Endothelial cell of umbilical vein (primary cell): Measurements from ENCODE around the gene ANKS1A. TPM values are rescaled to one million over a fixed set of nuclear protein-coding genes. Genes with fewer than 3 reads are reported as not detected.

ENCODE experiments used
- BruUV-seq: library from RNA; stranded (reverse); fragments of 400-500 nt; replicated peaks from 2 replicates; lab custom pipeline; 2021; lab: Mats Ljungman, UMichigan
- CTCF ChIA-PET: fragments of 300-600, 350-600 bp; sonication (Branson Sonifier 250); formaldehyde crosslinking; loops from one replicate; lab custom pipeline; 2021; ENCODE audit warnings: antibody characterized with exemption, inconsistent platforms; lab: Charles Lee
- POLR2A ChIA-PET: fragments of 300-600, 350-600 bp; sonication (Branson Sonifier 250); formaldehyde crosslinking; loops from one replicate; lab custom pipeline; 2021; ENCODE audit warnings: antibody characterized with exemption, inconsistent platforms; lab: Charles Lee
- DNase-seq: peaks from one replicate; pipeline ENCODE4 v3.0.0-alpha.2; 2011; ENCODE audit warnings: low read depth, low spot score
- FAIRE-seq: peaks from 2 replicates; lab custom pipeline; 2011; peaks lifted over from hg19 to GRCh38; lab: Jason Lieb, UNC
- H2AFZ ChIP-seq: 2 replicates; pipeline ENCODE4 v1.6.0; 2012; ENCODE audit warnings: low read depth, low read length, control low read depth, inconsistent platforms
- H3K27ac ChIP-seq: 2 replicates; pipeline ENCODE4 v1.5.1; 2011; ENCODE audit warnings: low read depth, mild to moderate bottlenecking, control low read depth, low read length, moderate library complexity; ENCODE audit not compliant: insufficient read depth
- H3K27me3 ChIP-seq, 2 experiments: 2 replicates each; pipeline versions ENCODE4 v1.6.0 to v1.6.1; 2011; ENCODE audit warnings: low read length in 2 of 2, mixed read lengths in 1 of 2; ENCODE audit not compliant: control insufficient read depth in 2 of 2, insufficient read depth in 2 of 2
- H3K36me3 ChIP-seq, 2 experiments: 2 replicates in 1 of 2; 3 replicates in 1 of 2; pipeline ENCODE4 v1.5.1; 2011; ENCODE audit warnings: low read length in 2 of 2, mild to moderate bottlenecking in 1 of 2, moderate library complexity in 1 of 2; ENCODE audit not compliant: control insufficient read depth in 2 of 2, insufficient read depth in 2 of 2; ENCODE audit errors: extremely low read depth in 1 of 2
- H3K4me1 ChIP-seq: 3 replicates; pipeline ENCODE4 v1.5.1; 2011; ENCODE audit warnings: mild to moderate bottlenecking, low read length; ENCODE audit not compliant: control insufficient read depth, insufficient read depth; ENCODE audit errors: extremely low read depth
- H3K4me2 ChIP-seq: 2 replicates; pipeline ENCODE4 v1.6.1; 2011; ENCODE audit warnings: low read length, control low read depth, mixed read lengths; ENCODE audit not compliant: insufficient read depth
- H3K4me3 ChIP-seq, 3 experiments: fragments of 200-600 bp in 1 of 3; sonication (generic), shearing (Covaris generic) in 1 of 3; replicated peaks in 1 of 3; 2 replicates each; pipeline ENCODE4 v1.5.1; 2011 to 2016; ENCODE audit warnings: control low read depth in 3 of 3, low read length in 3 of 3, mild to moderate bottlenecking in 2 of 3, inconsistent platforms in 1 of 3, low read depth in 1 of 3, moderate library complexity in 1 of 3; ENCODE audit not compliant: insufficient read depth in 1 of 3
- H3K79me2 ChIP-seq: 2 replicates; pipeline ENCODE4 v1.6.0; 2012; ENCODE audit warnings: low read length, inconsistent platforms; ENCODE audit not compliant: control insufficient read depth, insufficient read depth
- H3K9ac ChIP-seq: replicated peaks from 2 replicates; pipeline ENCODE3; 2011; ENCODE audit warnings: low read length, control low read depth; ENCODE audit not compliant: insufficient read depth; ENCODE audit errors: extremely low read depth
- H3K9me1 ChIP-seq: replicated peaks from 3 replicates; pipeline ENCODE4 v1.6.0; 2011; ENCODE audit warnings: mild to moderate bottlenecking, low read length; ENCODE audit not compliant: control insufficient read depth, insufficient read depth; ENCODE audit errors: extremely low read depth
- H3K9me3 ChIP-seq: replicated peaks from 2 replicates; pipeline ENCODE4 v1.5.1; 2012; ENCODE audit warnings: low read length, inconsistent platforms; ENCODE audit not compliant: control insufficient read depth, insufficient read depth
- H4K20me1 ChIP-seq: replicated peaks from 2 replicates; pipeline ENCODE3; 2011; ENCODE audit warnings: mild to moderate bottlenecking, low read length; ENCODE audit not compliant: control insufficient read depth, insufficient read depth; ENCODE audit errors: extremely low read depth
- CTCF ChIP-seq, 2 donors: IDR thresholded peaks; 1 replicate in 1 of 2; 2 replicates in 1 of 2; pipeline ENCODE4 v1.5.1; 2011; ENCODE audit warnings: low read length in 2 of 2, mild to moderate bottlenecking in 2 of 2, moderate library complexity in 2 of 2, control low read depth in 1 of 2, inconsistent platforms in 1 of 2, low read depth in 1 of 2; ENCODE audit not compliant: insufficient read depth in 1 of 2; ENCODE audit errors: extremely low read depth in 1 of 2
- EZH2 ChIP-seq: IDR thresholded peaks from 2 replicates; pipeline ENCODE4 v1.6.1; 2012; ENCODE audit warnings: borderline replicate concordance, low read depth, mild to moderate bottlenecking, moderate library complexity, low read length, inconsistent platforms; ENCODE audit not compliant: severe bottlenecking
- FOS ChIP-seq: IDR thresholded peaks from 2 replicates; pipeline ENCODE4 v1.6.1; 2011; ENCODE audit warnings: mild to moderate bottlenecking, low read length, moderate library complexity, borderline replicate concordance; ENCODE audit not compliant: insufficient read depth
- GATA2 ChIP-seq: IDR thresholded peaks from 2 replicates; pipeline ENCODE4 v1.7.0; 2011; ENCODE audit warnings: low read depth, mild to moderate bottlenecking, moderate library complexity, mixed read lengths, low read length; ENCODE audit not compliant: insufficient read length, insufficient read depth
- JUN ChIP-seq: IDR thresholded peaks from 2 replicates; pipeline ENCODE4 v1.6.1; 2011; ENCODE audit warnings: borderline replicate concordance, low read depth; ENCODE audit not compliant: insufficient read length, insufficient read depth
- MAX ChIP-seq: IDR thresholded peaks from 2 replicates; pipeline ENCODE4 v1.6.1; 2011; ENCODE audit not compliant: insufficient read depth, insufficient read length
- MYC ChIP-seq: IDR thresholded peaks from one replicate; pipeline ENCODE4 v1.6.1; 2011; ENCODE audit warnings: mild to moderate bottlenecking, low read depth, low read length
- POLR2A ChIP-seq: IDR thresholded peaks from 2 replicates; pipeline ENCODE4 v1.6.1; 2012; ENCODE audit warnings: low read depth, mild to moderate bottlenecking, control low read depth, low read length
- POLR2AphosphoS5 ChIP-seq: IDR thresholded peaks from 2 replicates; pipeline ENCODE4 v1.6.1; 2012; ENCODE audit warnings: low read depth, mild to moderate bottlenecking, control low read depth, low read length, moderate library complexity; ENCODE audit not compliant: insufficient read depth
- dilution Hi-C: fragments of 300-500 bp; cut with MboI; formaldehyde crosslinking; loops from one replicate; pipeline ENCODE4 v1.15.0; 2019; ENCODE audit warnings: low sequenced_read_pairs; ENCODE audit not compliant: extremely low pct_ligation_motif_present
- intact Hi-C: fragments of 100-400 bp; cut with micrococcal nuclease; formaldehyde crosslinking; loops from one replicate; pipeline ENCODE4 v1.10.0; 2022
- polyA plus RNA-seq, 4 experiments: library from polyadenylated mRNA; depleted of rRNA in 3 of 4; stranded (reverse) in 3 of 4; unstranded in 1 of 4; fragments of >200 nt; gene quantifications; 2 replicates each; pipeline versions ENCODE4 v1.2.1 to v1.2.3, GENCODE V29; 2011 to 2012; ENCODE audit warnings: missing spikeins in 1 of 4
- total RNA-seq: library from RNA; stranded (reverse); gene quantifications from 2 replicates; pipeline ENCODE4 v1.2.3, GENCODE V29; 2021

Gene ANKS1A
- total and polyA plus RNA-seq, 2 donors (not counting 3 experiments of a cell fraction or from before 2014, with no cell fraction given) = 8.9 to 26.1 TPM

- Histone ChIP-seq H3K4me3 (no peak overlapping the region), H3K9me1 (no peaks in the 10 kb centered on the region), H3K79me2 (no peaks in the 10 kb centered on the region), H3K4me2 (no peak overlapping the region), H3K9ac (no peak overlapping the region), H3K27ac (no peak overlapping the region), H3K4me1 (peaks cover 12% of the 10 kb centered on the region), H3K36me3 (peaks cover 0 to 12% of the 10 kb centered on the region in 2 experiments), H3K9me3 (no peaks in the 10 kb centered on the region), H4K20me1 (no peaks in the 10 kb centered on the region), H3K27me3 (no peaks in the 10 kb centered on the region), H2AFZ (no peak overlapping the region)
- intact Hi-C loops (no loop called here), dilution Hi-C loops (no loop called here)
- ChIA-PET CTCF (interaction anchor here (1.2 to 2.2 kb wide), 5 partner anchors 27 to 148 kb away, joined by 3 to 11 read pairs (median 3); no protein-coding TSS in a partner anchor), POLR2A (no interaction called here)
- DNase-seq (no peak), FAIRE-seq (no peak)
- no peak for TF ChIP-seq FOS
- no peak for TF ChIP-seq POLR2AphosphoS5
- TF ChIP-seq MYC = no peak
- TF ChIP-seq GATA2 = no peak
- TF ChIP-seq CTCF (IDR thresholded peaks at IDR 0.05; ENCODE audit: extremely low read depth in 1 of 2, insufficient read depth in 1 of 2, low read depth in 1 of 2, low read length in 2 of 2) = no peak
- TF ChIP-seq MAX = no peak
- no peak for TF ChIP-seq POLR2A
- TF ChIP-seq JUN = no peak
- no peak for TF ChIP-seq EZH2
- no TSS peak for BruUV-seq
These were observed 203.5 kb downstream of the ANKS1A start for GRCh38 chr6:35092362-35093117.
